ENCODE data around the gene ALK.

- TF ChIP-seq CTCF (IDR thresholded peaks at IDR 0.05) (no peak), ZFX (IDR thresholded peaks at IDR 0.05; ENCODE audit: borderline replicate concordance) (no peak)
These were observed 187.4 kb downstream of the ALK start for GRCh38 chr2:29733965-29734364.

All from 22Rv1 (cell line).